Stimulated activated CD4-positive, alpha-beta T cell treated with anti-CD3 and anti-CD28 coated beads, Interleukin-12 subunit alpha, Interleukin-12 subunit beta, amount 100 ng/mL, for 48 hours (primary cell): ENCODE measurements around the gene DQX1.
A peak's percentile ranks its signal among the peaks of the same experiment; 100 is the strongest.
"Not testable (repeated sequence)": the region's sequence is repeated elsewhere in the genome, so short reads cannot be mapped to it uniquely, and the experiment has no call there.

ENCODE experiments used
- DNase-seq, 3 donors: peaks; one replicate each; pipeline ENCODE4 v3.0.0-alpha.2; 2020; ENCODE audit warnings: low read depth in 2 of 3, low spot score in 1 of 3

DQX1 gene

GRCh38 chr2:74497777-74498499 lies 28.1 kb downstream of the DQX1 start:
- no peak for DNase-seq

GRCh38 chr2:74496997-74497776 lies 28.8 kb downstream of the DQX1 start:
- DNase-seq: no peak

- DNase-seq: no peak
Measured at GRCh38 chr2:74495440-74495839, 30.6 kb downstream of the DQX1 start.

- no peak for DNase-seq
Measured at GRCh38 chr2:74493546-74493945, 32.5 kb downstream of the DQX1 start.

GRCh38 chr2:74491648-74492544 lies 34.1 kb downstream of the DQX1 start:
- DNase-seq: no peak

- DNase-seq: no peak
Measured at GRCh38 chr2:74489906-74490305, 36.1 kb downstream of the DQX1 start.

GRCh38 chr2:74488643-74489481 lies 37.2 kb downstream of the DQX1 start:
- no peak for DNase-seq

- no peak for DNase-seq
Measured at GRCh38 chr2:74486141-74486540, 39.9 kb downstream of the DQX1 start.

GRCh38 chr2:74483675-74484164 lies 42.3 kb downstream of the DQX1 start:
- not testable (repeated sequence) for DNase-seq

GRCh38 chr2:74482801-74483674 lies 43.0 kb downstream of the DQX1 start, which contains the start of the genes CCDC142 and TTC31:
Gene CCDC142 (minus strand): TSS chr2:74482998. CDS start chr2:74482837, 161 bp downstream.
Gene TTC31 (plus strand): TSS chr2:74483081. CDS start chr2:74483096, 15 bp downstream.
- DNase-seq: peak; percentile 88 to 89 (median 89)

GRCh38 chr2:74481961-74482800 lies 43.9 kb downstream of the DQX1 start:
- DNase-seq: no peak

GRCh38 chr2:74481431-74481830 lies 44.6 kb downstream of the DQX1 start:
- no peak for DNase-seq

- DNase-seq: no peak
Measured at GRCh38 chr2:74474899-74475298, 51.1 kb downstream of the DQX1 start.

- no peak for DNase-seq
Measured at GRCh38 chr2:74474481-74474880, 51.5 kb downstream of the DQX1 start.

GRCh38 chr2:74472945-74473258 lies 53.1 kb downstream of the DQX1 start:
- no peak for DNase-seq

- peak; percentile 90 to 94 (median 92) for DNase-seq
Measured at GRCh38 chr2:74472086-74472944, 53.7 kb downstream of the DQX1 start, which contains the start of gene MRPL53. Gene MRPL53 (minus strand): TSS chr2:74472680. CDS start chr2:74472660, 20 bp downstream.

GRCh38 chr2:74471332-74472065 lies 54.5 kb downstream of the DQX1 start:
- DNase-seq: no peak
